Right lobe of liver (tissue), 6 donors: ENCODE results near the gene ABCB8. TPM values are rescaled to one million over a fixed set of nuclear protein-coding genes. Genes with fewer than 3 reads are reported as not detected.

Experiments
- ATAC-seq, 4 donors: fragments of 200-7000 bp; cut with Tn5 transposase; one replicate each; pipeline ENCODE4 v1.9.1; 2020; ENCODE audit warnings: mild to moderate bottlenecking in 4 of 4, moderate library complexity in 4 of 4
- DNase-seq, 3 donors: peaks; one replicate each; pipeline ENCODE4 v3.0.0-alpha.2; 2020
- H3K27ac ChIP-seq, 3 donors: fragments of 200-600 bp; one replicate each; pipeline ENCODE4 v1.8.0; 2022
- H3K27me3 ChIP-seq, 2 donors: fragments of 200-600 bp; one replicate each; pipeline ENCODE4 v1.8.0; 2022
- H3K36me3 ChIP-seq, 4 donors: fragments of 200-600 bp; sonication (generic) in 1 of 4; one replicate each; pipeline versions ENCODE4 v1.5.1 to v1.8.0; 2017 to 2022; ENCODE audit warnings: control low read depth in 1 of 4
- H3K4me1 ChIP-seq, 4 donors: fragments of 200-600 bp; sonication (generic) in 1 of 4; one replicate each; pipeline versions ENCODE4 v1.5.1 to v1.8.0; 2017 to 2022; ENCODE audit warnings: control low read depth in 1 of 4
- H3K4me3 ChIP-seq, 3 donors: fragments of 200-600 bp; one replicate each; pipeline ENCODE4 v1.8.0; 2022
- H3K9me3 ChIP-seq, 4 donors: fragments of 200-600 bp; sonication (generic) in 1 of 4; one replicate each; pipeline versions ENCODE4 v1.5.1 to v1.8.0; 2017 to 2022; ENCODE audit warnings: control low read depth in 1 of 4
- CTCF ChIP-seq, 4 donors: fragments of 200-600 bp in 3 of 4; fragments of 450-650 bp in 1 of 4; IDR thresholded peaks; one replicate each; pipeline versions ENCODE4 v1.5.1 to v1.8.0; 2016 to 2022; ENCODE audit warnings: antibody characterized with exemption in 4 of 4, mild to moderate bottlenecking in 2 of 4
- POLR2A ChIP-seq: fragments of 450-650 bp; IDR thresholded peaks from one replicate; pipeline ENCODE4 v1.6.1; 2017; ENCODE audit warnings: antibody characterized with exemption, mild to moderate bottlenecking
- WGBS: methylation state at CpG from one replicate; pipeline ENCODE4 v1.1.6; 2018; ENCODE audit warnings: low coverage, low lambda C conversion rate; ENCODE audit not compliant: insufficient coverage; ENCODE audit errors: missing lambda C conversion rate; 5-methylcytosine and 5-hydroxymethylcytosine counted together
- intact Hi-C, 2 donors: fragments of 100-400 bp; cut with DNase I; formaldehyde crosslinking; loops; one replicate each; pipeline versions ENCODE4 v1.11.2 to v1.14.1; 2022
- total RNA-seq, 6 experiments: library from RNA; depleted of rRNA in 2 of 6; stranded (reverse); fragments of >200 nt in 2 of 6; fragmentation: NEBNext Ultra II Directional in 3 of 6; extraction: Animal tissue kit (Norgen Biotek cat#: 25700) in 3 of 6; gene quantifications; one replicate each; pipeline versions ENCODE4 v1.1.0 to v1.2.4, GENCODE V29; 2016 to 2023
- donor health status: DM: no; HTN: yes; CAD: no.
- donor health status: DM: no; HTN: no; CAD: no.
- donor health status: DM: no; HTN: no; CAD: no.
- donor health status: DM: no; HTN: yes; CAD: no.
- donor health status: DM: no; HTN: yes; CAD: no.

The ABCB8 gene
- total RNA-seq, 6 experiments from 2014 or later, result 22.3 to 33.8 (median 26.8) TPM

GRCh38 chr7:150999001-150999400 is 29.2 kb upstream of the ABCB8 start:
- no CpG with 5 or more reads among the region's 12 CpGs for WGBS
- Histone ChIP-seq H3K27me3 (no peaks in the 10 kb centered on the region), H3K4me3 (no peak overlapping the region), H3K27ac (no peak overlapping the region), H3K36me3 (no peaks in the 10 kb centered on the region), H3K4me1 (no peaks in the 10 kb centered on the region), H3K9me3 (no peaks in the 10 kb centered on the region)
- TF ChIP-seq CTCF (IDR thresholded peaks at IDR 0.05) (no peak), POLR2A (no peak)
- intact Hi-C loops, result no loop called here
- DNase-seq, result no peak
- ATAC-seq, result no peak

- Histone ChIP-seq H3K27me3 (no peaks in the 10 kb centered on the region), H3K27ac (no peak overlapping the region), H3K4me3 (no peak overlapping the region), H3K4me1 (no peaks in the 10 kb centered on the region), H3K36me3 (no peaks in the 10 kb centered on the region), H3K9me3 (no peaks in the 10 kb centered on the region)
- DNase-seq (no peak), ATAC-seq (no peak)
- intact Hi-C loops, result no loop called here
- 57% methylated on average over 5 of the region's 5 CpGs for WGBS
- TF ChIP-seq CTCF (IDR thresholded peaks at IDR 0.05) (no peak), POLR2A (no peak)
These were observed 28.6 kb upstream of the ABCB8 start for GRCh38 chr7:150999497-151000230.

DNA sequence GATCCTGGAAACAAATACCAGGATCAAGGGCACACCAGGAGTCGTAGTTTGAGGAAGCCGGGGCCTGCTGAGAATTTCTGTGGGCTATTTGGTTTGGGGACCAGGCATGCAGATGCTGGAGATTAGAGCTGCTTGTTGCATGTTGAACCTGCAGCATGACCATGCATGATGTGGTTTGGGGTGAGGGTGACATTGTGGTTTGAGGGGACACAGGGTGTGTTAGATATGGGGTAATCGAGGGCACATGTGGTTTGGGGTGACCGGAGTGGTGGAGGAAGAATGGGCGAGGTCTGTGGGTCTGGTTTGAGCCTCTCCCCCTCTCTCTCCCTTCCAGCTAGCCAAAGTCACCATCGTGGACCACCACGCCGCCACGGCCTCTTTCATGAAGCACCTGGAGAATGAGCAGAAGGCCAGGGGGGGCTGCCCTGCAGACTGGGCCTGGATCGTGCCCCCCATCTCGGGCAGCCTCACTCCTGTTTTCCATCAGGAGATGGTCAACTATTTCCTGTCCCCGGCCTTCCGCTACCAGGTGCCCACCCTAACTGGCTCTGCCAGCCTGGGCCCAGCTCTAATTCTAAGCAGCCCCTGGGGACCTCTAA is 27.3 kb upstream of the ABCB8 start:
- no peak for ATAC-seq
- Histone ChIP-seq H3K9me3 (no peaks in the 10 kb centered on the region), H3K27me3 (no peaks in the 10 kb centered on the region), H3K4me1 (no peaks in the 10 kb centered on the region), H3K4me3 (no peak overlapping the region), H3K27ac (no peak overlapping the region), H3K36me3 (no peaks in the 10 kb centered on the region)
- no peak for DNase-seq
- 77% methylated on average over 3 of the region's 13 CpGs for WGBS
- TF ChIP-seq POLR2A (no peak), CTCF (IDR thresholded peaks at IDR 0.05) (no peak)
- intact Hi-C loops, result no loop called here

- DNase-seq, result no peak
- TF ChIP-seq CTCF (IDR thresholded peaks at IDR 0.05), result no peak
- TF ChIP-seq POLR2A, result no peak
- H3K4me3 ChIP-seq, result no peak overlapping the region
- no peaks in the 10 kb centered on the region for H3K9me3 ChIP-seq
- WGBS, result 93% methylated on average over 2 of the region's 16 CpGs
- no peak for ATAC-seq
- intact Hi-C loops, result no loop called here
- H3K27me3 ChIP-seq, result no peaks in the 10 kb centered on the region
- H3K4me1 ChIP-seq, result no peaks in the 10 kb centered on the region
- H3K27ac ChIP-seq, result no peak overlapping the region
- H3K36me3 ChIP-seq, result no peaks in the 10 kb centered on the region
These were observed 26.7 kb upstream of the ABCB8 start for GRCh38 chr7:151001546-151001945.
